ENCODE data around the gene FAM117A.

The FAM117A gene

GRCh38 chr17:49763735-49764558, at the start of gene FAM117A:
Gene FAM117A, minus strand, starts transcription at chr17:49764131. Its CDS starts 44 bp downstream, at chr17:49764087.
- DNase-seq (ENCODE audit: low read depth in 3 of 3), result peak; percentile 87 to 98 (median 94)

DNA sequence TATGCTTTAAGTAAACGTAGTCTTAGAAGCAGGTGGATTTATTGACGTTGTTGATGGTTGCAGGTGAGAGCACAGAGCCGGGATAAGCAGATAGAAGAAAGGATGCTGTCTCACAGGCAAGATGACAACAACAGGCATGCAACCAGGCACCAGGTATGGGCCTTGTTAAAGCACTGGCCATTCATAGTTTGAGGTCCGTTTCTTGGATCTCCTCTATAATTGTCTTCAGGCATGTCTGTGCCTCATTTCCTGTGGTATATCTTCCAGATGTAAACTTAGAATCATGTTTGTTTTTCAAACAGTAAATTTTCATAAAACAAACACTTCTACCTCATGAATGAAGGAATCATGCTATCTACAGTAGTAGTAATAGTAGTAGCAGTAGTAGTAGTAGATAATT, 45.1 kb upstream of the FAM117A start:
- DNase-seq (ENCODE audit: low read depth in 3 of 3), result no peak

DNA sequence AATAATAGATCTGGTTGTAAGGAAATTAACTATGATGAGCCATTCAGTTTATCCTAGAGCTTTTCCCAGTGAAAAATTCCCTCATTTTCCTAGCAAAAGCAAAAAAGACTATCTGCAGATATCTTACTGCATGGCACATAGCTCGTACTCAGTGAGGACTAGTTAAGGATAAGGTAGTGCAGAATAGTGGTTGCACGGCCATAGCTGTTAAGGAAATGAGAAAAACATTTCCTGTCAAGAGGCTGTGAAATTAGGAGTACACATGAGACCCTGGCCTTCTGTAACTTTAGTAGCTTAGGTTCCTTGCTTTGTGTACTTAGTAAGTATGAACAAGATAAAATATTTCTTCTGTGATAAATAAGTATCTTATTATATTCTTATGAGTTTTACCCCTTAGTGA, 34.8 kb upstream of the FAM117A start:
- DNase-seq (ENCODE audit: low read depth in 3 of 3), result no peak

GRCh38 chr17:49798182-49798581, 34.3 kb upstream of the FAM117A start:
- no peak for DNase-seq (ENCODE audit: low read depth in 3 of 3)

- DNase-seq (ENCODE audit: low read depth in 3 of 3), result no peak
Observed at GRCh38 chr17:49795372-49795771, 31.4 kb upstream of the FAM117A start.

DNA sequence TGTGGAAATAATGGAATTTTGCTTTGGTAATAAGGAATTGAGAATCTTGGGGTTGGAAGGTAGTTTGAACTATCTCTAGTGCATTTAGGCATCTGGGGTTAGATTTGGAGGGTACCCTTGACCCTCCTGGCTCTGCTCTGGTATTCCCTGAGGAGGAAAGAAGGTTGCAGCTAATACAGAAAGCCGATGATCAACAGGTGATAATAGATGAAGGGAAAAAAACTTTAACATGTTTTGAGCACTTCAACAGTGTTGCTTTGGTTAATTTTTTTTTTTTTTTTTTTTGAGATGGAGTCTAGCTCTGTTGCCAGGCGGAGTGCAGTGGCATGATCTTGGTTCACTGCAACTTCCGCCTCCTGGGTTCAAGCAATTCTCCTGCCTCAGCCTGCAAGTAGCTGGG, 29.4 kb upstream of the FAM117A start:
- DNase-seq (ENCODE audit: low read depth in 3 of 3), result no peak

- no peak for DNase-seq (ENCODE audit: low read depth in 3 of 3)
Observed at GRCh38 chr17:49789243-49789578, 25.3 kb upstream of the FAM117A start.

GRCh38 chr17:49788478-49789242, 24.7 kb upstream of the FAM117A start, which contains the start of gene KAT7:
Gene KAT7, plus strand, starts transcription at chr17:49788681. Its CDS starts 154 bp downstream, at chr17:49788835.
- peak; percentile 97 to 99 (median 97) for DNase-seq (ENCODE audit: low read depth in 3 of 3)

GRCh38 chr17:49787884-49788477, 24.1 kb upstream of the FAM117A start:
- peak in 1 of 3 donors; percentile 10 for DNase-seq (ENCODE audit: low read depth in 3 of 3)

- no peak for DNase-seq (ENCODE audit: low read depth in 3 of 3)
Observed at GRCh38 chr17:49784636-49785035, 20.7 kb upstream of the FAM117A start.

DNA sequence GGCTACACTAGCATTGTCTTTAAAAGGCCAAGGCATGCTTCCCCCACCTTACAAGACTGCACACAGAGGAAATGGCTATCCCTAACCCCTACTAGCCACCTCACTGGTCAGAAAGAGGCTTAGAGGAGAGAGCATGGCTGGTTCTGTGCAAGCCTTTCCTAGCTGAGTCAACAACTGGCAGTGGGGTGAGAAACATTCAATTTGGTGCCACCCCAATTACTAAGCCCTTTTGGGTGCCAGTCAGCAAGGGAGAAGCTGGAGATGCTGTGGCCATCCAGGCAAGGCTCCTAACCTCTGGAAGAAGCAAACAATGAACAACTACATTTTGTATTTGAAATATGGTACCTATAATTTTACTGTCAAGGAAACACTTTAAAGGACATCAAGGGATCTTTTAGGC, 19.9 kb upstream of the FAM117A start:
- DNase-seq (ENCODE audit: low read depth in 3 of 3), result no peak

- DNase-seq (ENCODE audit: low read depth in 3 of 3), result no peak
Observed at GRCh38 chr17:49783071-49783715, 19.3 kb upstream of the FAM117A start.

DNA sequence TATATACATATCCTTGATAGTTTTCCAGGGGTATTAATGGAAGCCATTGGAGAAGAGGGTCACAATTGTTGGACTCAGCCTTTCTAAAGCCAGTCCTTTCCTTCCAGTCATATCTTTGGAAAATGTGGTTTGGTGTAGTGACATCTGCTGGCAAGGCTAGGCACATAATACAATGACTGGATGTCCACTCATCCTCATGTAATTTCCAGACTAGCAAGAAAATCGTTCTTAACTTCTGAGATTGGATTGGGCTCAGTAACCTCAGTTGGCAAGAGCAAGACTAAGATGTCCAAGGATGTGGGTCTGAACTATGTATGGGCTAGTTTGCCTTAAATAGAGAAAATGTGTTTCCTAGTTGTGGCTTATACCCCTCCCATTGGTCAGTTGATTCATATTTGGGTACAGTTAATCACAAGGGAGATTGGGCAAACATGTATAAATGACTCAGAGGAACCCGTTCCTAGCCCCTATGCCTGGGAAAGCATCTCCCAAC, 15.9 kb upstream of the FAM117A start:
- DNase-seq (ENCODE audit: low read depth in 3 of 3), result no peak

DNA sequence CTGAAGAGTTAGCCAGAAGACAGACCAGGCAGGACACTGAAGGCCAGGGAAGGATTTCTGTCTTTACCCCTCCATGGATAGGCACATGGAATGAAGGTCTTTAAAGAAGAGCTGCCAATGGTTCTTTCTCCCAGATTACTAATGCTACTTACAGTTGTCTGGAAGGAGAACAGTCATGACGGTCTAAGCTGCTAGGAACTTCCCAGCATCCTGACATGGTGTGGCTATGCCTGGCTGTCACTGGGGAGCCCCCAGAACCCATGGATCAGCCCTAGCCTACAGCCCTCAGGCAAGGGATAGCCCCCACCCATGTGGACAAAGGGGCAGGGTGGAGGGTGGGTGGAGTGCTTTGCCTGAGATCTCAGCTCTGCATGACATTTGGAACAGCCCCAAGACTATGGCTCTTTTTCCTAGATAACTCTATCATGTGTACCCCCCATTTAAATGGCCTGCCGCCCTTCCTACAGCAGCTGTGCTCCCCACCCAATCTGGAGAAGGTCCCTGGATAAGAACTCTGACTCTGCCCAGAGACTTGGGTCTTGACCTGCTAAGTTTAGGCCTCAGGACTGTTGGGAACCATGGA, 15.3 kb upstream of the FAM117A start:
- no peak for DNase-seq (ENCODE audit: low read depth in 3 of 3)

GRCh38 chr17:49777563-49777962, 13.6 kb upstream of the FAM117A start:
- DNase-seq (ENCODE audit: low read depth in 3 of 3), result no peak

DNA sequence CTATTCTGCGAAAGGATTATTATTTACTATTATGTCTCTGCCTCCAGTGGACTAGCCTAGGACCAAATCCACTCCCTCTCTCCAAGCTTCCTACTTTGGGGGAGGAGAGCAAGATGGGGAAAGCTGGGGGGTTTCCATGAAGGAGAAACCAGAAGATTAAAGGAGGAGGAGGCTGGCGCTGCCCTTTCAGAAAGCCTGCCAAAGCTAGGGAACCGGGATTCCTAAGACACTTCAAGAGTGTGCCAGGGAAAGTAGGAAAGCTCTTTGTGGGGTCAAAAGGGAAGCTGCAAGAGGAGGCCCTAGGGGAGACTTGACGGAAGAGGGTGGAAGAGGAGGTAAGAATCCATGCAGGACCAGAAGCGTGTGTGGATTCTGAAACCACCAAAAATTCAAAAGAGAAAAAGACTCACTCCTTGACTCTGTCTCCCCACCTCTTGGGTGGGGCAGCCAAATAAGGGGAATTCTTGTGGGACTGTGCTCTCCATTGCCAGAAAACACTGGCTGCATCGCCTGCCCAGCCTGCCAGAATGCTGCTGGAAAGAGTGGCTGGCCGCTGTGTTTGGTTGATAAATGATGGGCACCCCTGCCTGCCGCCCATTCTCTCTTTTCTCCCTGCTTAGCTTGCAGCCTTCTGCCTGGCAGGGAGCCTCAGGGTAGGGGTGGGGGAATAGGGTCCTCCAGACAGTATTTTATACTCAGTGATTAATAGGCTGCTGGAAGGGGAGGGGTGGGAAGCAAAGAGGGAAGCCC, 12.8 kb upstream of the FAM117A start:
- no peak for DNase-seq (ENCODE audit: low read depth in 3 of 3)

DNA sequence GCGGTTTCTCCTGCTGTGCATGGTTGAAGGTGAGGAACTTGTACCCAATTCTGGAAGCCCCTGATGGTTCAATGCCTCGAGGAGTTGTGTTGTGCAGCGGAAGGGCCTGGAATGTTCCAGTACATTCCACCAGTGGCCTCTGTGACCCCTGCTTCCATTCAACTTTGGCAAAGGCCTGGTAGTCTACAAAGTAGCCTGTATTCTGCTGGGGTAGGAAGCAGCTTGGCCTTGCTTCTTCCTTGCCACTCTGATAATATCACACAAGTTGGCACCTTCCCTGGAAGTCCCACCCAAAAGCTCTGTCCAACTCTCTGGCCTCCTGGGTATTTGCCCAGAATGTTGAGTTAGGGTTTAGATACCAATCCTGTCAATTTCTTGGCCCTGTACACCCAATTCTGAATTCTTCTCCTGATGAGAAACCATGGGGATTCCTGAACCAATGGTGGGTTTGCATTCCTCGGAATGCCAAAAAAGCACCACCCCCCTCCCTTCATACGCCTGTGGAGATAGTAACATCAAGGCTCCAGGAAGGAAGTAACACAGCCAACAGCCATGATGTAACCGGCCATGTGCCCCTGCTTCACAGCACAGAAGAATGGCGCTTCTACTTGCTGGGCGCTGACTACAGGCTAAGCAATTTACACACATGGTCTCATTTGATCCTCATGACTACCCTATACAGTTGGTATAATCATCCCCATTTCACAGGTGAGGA, 11.8 kb upstream of the FAM117A start:
- no peak for DNase-seq (ENCODE audit: low read depth in 3 of 3)

DNA sequence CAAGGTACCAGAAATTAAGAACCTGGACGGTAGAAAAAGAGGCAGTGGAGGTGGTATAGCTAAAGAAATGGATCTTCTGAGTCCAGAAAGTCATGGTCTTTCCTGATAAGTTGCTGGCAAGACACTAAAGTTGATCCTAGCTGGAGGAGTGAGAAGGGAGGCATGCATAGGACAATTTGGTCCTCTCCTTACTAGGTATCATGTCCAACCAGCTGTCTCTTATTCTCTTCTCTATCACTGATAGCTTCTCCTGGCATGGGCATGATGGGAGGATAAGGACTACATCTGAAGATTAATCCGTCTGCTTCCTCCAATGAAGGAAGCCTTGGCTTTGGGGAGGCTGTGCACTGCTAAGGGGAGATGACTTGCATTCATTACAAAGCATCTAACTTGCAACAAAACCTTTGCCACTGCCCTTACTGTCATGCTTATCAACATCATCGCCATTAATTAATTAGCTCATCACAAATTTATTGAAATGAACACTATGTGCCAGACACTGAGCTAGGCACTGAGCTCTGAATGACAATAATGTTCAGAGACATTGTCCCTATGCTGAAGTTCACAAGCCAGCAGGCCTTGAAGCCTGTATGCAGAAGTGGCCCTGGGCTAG, 3.1 kb upstream of the FAM117A start:
- no peak for DNase-seq (ENCODE audit: low read depth in 3 of 3)

GRCh38 chr17:49764559-49765180, 739 bp upstream of the FAM117A start:
- DNase-seq (ENCODE audit: low read depth in 3 of 3), result no peak
